Measurements from ENCODE around the gene HIF3A. TPM values are rescaled to one million over a fixed set of nuclear protein-coding genes. Genes with fewer than 3 reads are reported as not detected.

The HIF3A gene
- total and polyA plus RNA-seq, 2 of the 8 experiments (the other 6 are each of a cell fraction or from before 2014, with no cell fraction given): 38.6 to 38.8 TPM

DNA sequence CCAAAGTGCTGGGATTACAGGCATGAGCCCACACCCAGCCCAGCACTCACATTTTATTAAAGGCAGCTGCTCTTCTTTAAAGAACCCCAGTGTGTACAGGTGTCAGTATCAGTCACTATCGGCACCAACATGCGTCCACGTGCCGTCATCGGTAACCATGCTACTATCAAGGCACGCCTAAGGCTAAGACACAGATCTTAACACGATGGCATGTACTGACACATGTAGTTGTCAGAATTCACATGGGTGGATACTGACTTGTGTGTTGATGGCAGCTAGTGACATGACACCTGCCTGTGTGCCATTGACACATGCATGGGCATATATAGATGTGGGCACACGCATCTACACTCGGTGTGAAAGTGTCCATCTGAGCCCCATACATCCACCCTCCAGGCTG, 12.2 kb upstream of the HIF3A start:
- no peaks in the 10 kb centered on the region for H3K79me2 ChIP-seq (ENCODE audit: control insufficient read depth in 1 of 2, insufficient read depth in 2 of 2, low read length in 2 of 2)
- no peak overlapping the region for H3K4me2 ChIP-seq (ENCODE audit: insufficient read depth in 1 of 2, low read depth in 2 of 2, low read length in 2 of 2)
- H3K23ac ChIP-seq (ENCODE audit: insufficient read length): no peak overlapping the region
- no peak overlapping the region for H2BK20ac ChIP-seq (ENCODE audit: low read length)
- no peak overlapping the region for H2BK15ac ChIP-seq (ENCODE audit: low read length)
- H3K4ac ChIP-seq (replicated peaks; ENCODE audit: insufficient read length, low read depth, low read length): no peak overlapping the region
- H3K36me3 ChIP-seq (ENCODE audit: control insufficient read depth in 2 of 4, insufficient read depth in 4 of 4, low read length in 3 of 4): no peaks in the 10 kb centered on the region
- no peak overlapping the region for H4K5ac ChIP-seq (ENCODE audit: insufficient read length, low read depth, low read length)
- H3K14ac ChIP-seq (ENCODE audit: insufficient read length): no peak overlapping the region
- CTCF ChIA-PET (ENCODE audit: partially characterized antibody): interaction anchor here (0.7 to 8.3 kb wide), 3 partner anchors 12 to 62 kb away, joined by 4 to 145 read pairs (median 5); partner anchors contain the start of genes HIF3A and PPP5C
- H2AFZ ChIP-seq (ENCODE audit: low read length): no peak overlapping the region
- no peak overlapping the region for H4K91ac ChIP-seq (replicated peaks; ENCODE audit: insufficient read length, low read length)
- H2BK120ac ChIP-seq (replicated peaks; ENCODE audit: low read depth, low read length): no peak overlapping the region
- no peak overlapping the region for H3K56ac ChIP-seq (replicated peaks; ENCODE audit: insufficient read length, low read depth, low read length)
- H3K9ac ChIP-seq (replicated peaks in 1 of 4; ENCODE audit: extremely low read depth in 1 of 4, low read depth in 3 of 4, low read length in 3 of 4): no peak overlapping the region
- H3K27me3 ChIP-seq (replicated peaks in 1 of 4; ENCODE audit: control insufficient read depth in 3 of 4, extremely low read depth in 1 of 4, insufficient read depth in 3 of 4, low read length in 3 of 4): no peaks in the 10 kb centered on the region
- H4K20me1 ChIP-seq (replicated peaks in 1 of 2; ENCODE audit: control insufficient read depth in 1 of 2, insufficient read depth in 2 of 2, low read length in 2 of 2): no peaks in the 10 kb centered on the region
- H3K4me3 ChIP-seq (ENCODE audit: extremely low read depth in 1 of 4, insufficient read depth in 2 of 4, low read depth in 3 of 4, low read length in 4 of 4): no peak overlapping the region
- H4K8ac ChIP-seq (ENCODE audit: extremely low read depth, insufficient read depth, low read length): no peak overlapping the region
- no peak overlapping the region for H3K27ac ChIP-seq (ENCODE audit: low read depth, low read length)
- no peak for DNase-seq (ENCODE audit: low read depth in 1 of 2, low spot score in 2 of 2)
- 70% methylated on average over 9 of the region's 9 CpGs; no CpG with 5 or more reads in 1 of the 2 experiments for WGBS, 2 experiments (ENCODE audit: extremely low coverage in 1 of 2, insufficient coverage in 1 of 2, insufficient read length in 1 of 2, insufficient replicate concordance in 2 of 2, low coverage in 1 of 2, low lambda C conversion rate in 2 of 2, missing lambda C conversion rate in 1 of 2)
- POLR2A ChIA-PET (ENCODE audit: partially characterized antibody): interaction anchor here (2.4 kb wide), 1 partner anchor 16 kb away, joined by 7 read pairs; no protein-coding TSS in a partner anchor
- no peaks in the 10 kb centered on the region for H3K9me3 ChIP-seq (ENCODE audit: insufficient read depth in 2 of 2, low read depth in 1 of 2, low read length in 1 of 2)
- H2BK12ac ChIP-seq (ENCODE audit: low read depth, low read length): no peak overlapping the region
- H3K23me2 ChIP-seq (ENCODE audit: low read depth, low read length): no peaks in the 10 kb centered on the region
- no peak overlapping the region for H2BK5ac ChIP-seq (ENCODE audit: low read depth, low read length)
- FAIRE-seq: no peak
- no peak overlapping the region for H2AK5ac ChIP-seq (ENCODE audit: low read depth, low read length)
- no peaks in the 10 kb centered on the region for H3K79me1 ChIP-seq (ENCODE audit: low read depth, low read length)
- no peaks in the 10 kb centered on the region for H3K4me1 ChIP-seq (replicated peaks in 1 of 4; ENCODE audit: control insufficient read depth in 3 of 4, insufficient read depth in 4 of 4, low read length in 3 of 4)
- H3K18ac ChIP-seq (ENCODE audit: extremely low read depth, low read length): no peak overlapping the region
- TF ChIP-seq KDM4A (IDR thresholded peaks at IDR 0.05; ENCODE audit: low read depth, low read length, severe bottlenecking) (no peak), NRF1 (IDR thresholded peaks at IDR 0.05; ENCODE audit: low read depth, low read length) (no peak), FOSL1 (IDR thresholded peaks at IDR 0.05; ENCODE audit: insufficient read depth, low read depth, low read length) (no peak)

All from H1 (cell line).